Effector memory CD4-positive, alpha-beta T cell (primary cell): ENCODE measurements around the gene SLC7A11.

Experiments used
- DNase-seq, 3 donors: peaks; one replicate each; pipeline ENCODE4 v3.0.0-alpha.2; 2020
- H3K27ac ChIP-seq: 2 replicates; pipeline ENCODE4 v1.7.0; 2013; ENCODE audit warnings: mild to moderate bottlenecking, low read length, moderate library complexity; ENCODE audit not compliant: insufficient read depth, poor library complexity, severe bottlenecking
- H3K27me3 ChIP-seq: replicated peaks from 2 replicates; pipeline ENCODE4 v1.7.0; 2013; ENCODE audit warnings: mild to moderate bottlenecking, low read length; ENCODE audit not compliant: insufficient read depth, control insufficient read depth, poor library complexity, severe bottlenecking
- H3K36me3 ChIP-seq: 2 replicates; pipeline ENCODE4 v1.7.0; 2013; ENCODE audit warnings: mild to moderate bottlenecking, low read length, moderate library complexity; ENCODE audit not compliant: control insufficient read depth, insufficient read depth
- H3K4me1 ChIP-seq: 2 replicates; pipeline ENCODE4 v1.7.0; 2013; ENCODE audit warnings: low read length, mild to moderate bottlenecking; ENCODE audit not compliant: control insufficient read depth, insufficient read depth, poor library complexity, severe bottlenecking
- H3K4me3 ChIP-seq: 2 replicates; pipeline ENCODE4 v1.7.0; 2013; ENCODE audit warnings: low read length, low read depth, mild to moderate bottlenecking; ENCODE audit not compliant: insufficient read depth, poor library complexity, severe bottlenecking
- H3K9me3 ChIP-seq: 2 replicates; pipeline ENCODE4 v1.7.0; 2013; ENCODE audit warnings: mild to moderate bottlenecking, low read length, moderate library complexity; ENCODE audit not compliant: control insufficient read depth

Gene SLC7A11

GRCh38 chr4:138263247-138263816 is 21.2 kb upstream of the SLC7A11 start:
- H3K4me1 ChIP-seq: no peaks in the 10 kb centered on the region

DNA sequence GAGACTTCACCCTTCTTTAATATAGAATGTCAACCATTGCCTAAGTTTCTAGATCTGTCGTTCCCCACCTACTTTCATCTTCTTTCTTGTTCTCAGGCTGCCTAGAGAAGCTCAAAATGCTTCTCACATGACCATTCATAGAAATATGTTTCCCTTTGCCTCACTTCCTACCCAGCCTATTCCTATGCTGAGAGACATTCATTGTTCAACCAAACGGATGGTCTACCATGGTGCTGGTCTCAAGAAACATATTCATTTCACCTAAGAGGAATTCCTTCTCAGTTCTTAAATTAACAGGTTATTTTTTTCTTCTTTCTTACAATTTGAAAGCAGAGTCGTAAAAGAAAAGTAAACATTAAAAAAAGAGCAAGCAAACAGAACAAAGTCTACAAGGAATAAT is 20.3 kb upstream of the SLC7A11 start:
- Histone ChIP-seq H3K27ac (no peak overlapping the region), H3K9me3 (no peaks in the 10 kb centered on the region), H3K36me3 (no peaks in the 10 kb centered on the region), H3K4me1 (no peaks in the 10 kb centered on the region), H3K4me3 (no peak overlapping the region), H3K27me3 (no peaks in the 10 kb centered on the region)
- no peak for DNase-seq

More at GRCh38 chr4:138263247-138263816, 21.2 kb upstream of the SLC7A11 start:
- Histone ChIP-seq H3K9me3 (no peaks in the 10 kb centered on the region), H3K27me3 (no peaks in the 10 kb centered on the region), H3K4me3 (no peak overlapping the region), H3K27ac (no peak overlapping the region), H3K36me3 (no peaks in the 10 kb centered on the region)
- no peak for DNase-seq

DNA sequence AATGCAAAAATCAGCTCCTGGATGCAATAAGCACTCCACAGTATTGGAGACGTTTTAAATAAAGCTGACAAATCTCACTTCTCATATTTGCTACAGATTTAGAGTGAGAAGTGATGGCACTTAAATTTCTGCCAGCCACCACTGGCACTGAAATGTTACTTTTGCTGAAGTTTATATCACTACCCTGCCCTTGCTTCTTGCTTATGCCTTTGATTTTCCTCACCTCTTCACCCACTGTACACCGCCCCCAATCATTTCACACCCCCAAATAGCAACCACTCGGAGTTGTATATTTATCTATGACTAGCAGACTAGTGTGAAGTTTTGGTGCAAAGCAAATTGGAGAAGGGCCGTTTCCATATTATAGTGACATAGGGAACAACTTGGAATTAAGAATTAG is 19.9 kb upstream of the SLC7A11 start:
- no peaks in the 10 kb centered on the region for H3K27me3 ChIP-seq
- no peaks in the 10 kb centered on the region for H3K4me1 ChIP-seq
- no peak overlapping the region for H3K4me3 ChIP-seq
- H3K36me3 ChIP-seq: no peaks in the 10 kb centered on the region
- no peak for DNase-seq
- H3K27ac ChIP-seq: no peak overlapping the region
- H3K9me3 ChIP-seq: no peaks in the 10 kb centered on the region

- H3K4me1 ChIP-seq: no peaks in the 10 kb centered on the region
- no peaks in the 10 kb centered on the region for H3K36me3 ChIP-seq
- H3K4me3 ChIP-seq: no peak overlapping the region
- no peaks in the 10 kb centered on the region for H3K27me3 ChIP-seq
- H3K27ac ChIP-seq: no peak overlapping the region
- DNase-seq: no peak
- H3K9me3 ChIP-seq: no peaks in the 10 kb centered on the region
These were observed 17.7 kb upstream of the SLC7A11 start for GRCh38 chr4:138259824-138260223.

GRCh38 chr4:138259271-138259670 is 17.1 kb upstream of the SLC7A11 start:
- no peaks in the 10 kb centered on the region for H3K36me3 ChIP-seq
- H3K4me3 ChIP-seq: no peak overlapping the region
- no peak overlapping the region for H3K27ac ChIP-seq
- no peaks in the 10 kb centered on the region for H3K27me3 ChIP-seq
- no peaks in the 10 kb centered on the region for H3K9me3 ChIP-seq
- H3K4me1 ChIP-seq: no peaks in the 10 kb centered on the region
- DNase-seq: no peak

DNA sequence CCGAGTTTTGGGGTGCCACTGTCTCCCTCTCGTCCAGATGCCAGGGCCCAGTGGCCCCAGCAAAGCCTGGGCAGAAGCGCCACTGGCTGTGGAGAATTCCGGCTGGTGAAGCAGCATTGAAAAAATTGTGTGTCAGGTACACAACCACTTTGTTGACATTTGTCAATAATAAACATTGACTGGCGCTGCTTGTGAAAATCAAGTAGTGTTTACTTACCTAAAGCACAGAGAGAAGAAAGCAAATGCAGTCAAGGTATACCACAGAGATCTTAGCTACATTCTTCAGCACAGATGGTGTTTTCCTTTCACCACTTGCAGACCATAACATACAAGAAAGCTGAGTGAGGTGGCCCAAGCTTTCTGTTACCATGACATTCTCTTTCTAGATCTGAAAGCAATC is 14.5 kb upstream of the SLC7A11 start:
- no peaks in the 10 kb centered on the region for H3K9me3 ChIP-seq
- DNase-seq: no peak
- no peaks in the 10 kb centered on the region for H3K4me1 ChIP-seq
- H3K27me3 ChIP-seq: no peaks in the 10 kb centered on the region
- H3K36me3 ChIP-seq: no peaks in the 10 kb centered on the region
- no peak overlapping the region for H3K4me3 ChIP-seq
- no peak overlapping the region for H3K27ac ChIP-seq

DNA sequence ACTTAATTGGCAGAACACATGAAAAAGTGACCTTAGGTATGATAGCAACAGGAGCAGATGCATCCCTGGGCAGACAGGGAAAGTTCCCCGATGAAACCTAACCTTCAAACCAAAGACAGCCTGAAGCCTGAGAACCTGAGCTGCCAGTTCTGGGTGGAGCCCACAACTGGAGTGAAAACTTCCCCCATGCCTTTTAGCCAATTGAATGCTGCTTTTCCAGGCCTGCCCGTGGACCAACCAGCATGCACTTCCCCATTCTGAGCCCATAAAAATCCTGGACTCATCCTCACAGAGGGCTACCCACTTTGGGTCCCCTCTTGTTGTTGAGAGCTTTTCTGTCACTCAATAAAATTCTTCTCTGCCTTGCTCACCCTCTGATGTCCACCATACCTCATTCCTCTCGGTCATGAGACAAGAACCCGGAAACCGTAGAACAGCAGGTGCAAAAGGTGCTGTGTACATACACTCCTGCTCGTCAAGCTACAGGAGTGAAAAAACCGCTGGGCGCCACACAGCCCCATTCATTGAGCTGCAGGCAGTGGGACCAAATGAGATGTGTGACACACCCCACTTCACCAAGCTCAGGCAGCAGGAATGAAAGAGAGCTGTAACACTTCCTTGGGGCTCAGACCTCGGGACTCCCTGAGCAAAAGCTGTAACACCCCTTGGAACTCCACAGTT is 13.9 kb upstream of the SLC7A11 start:
- Histone ChIP-seq H3K4me1 (no peaks in the 10 kb centered on the region), H3K4me3 (no peak overlapping the region), H3K36me3 (no peaks in the 10 kb centered on the region), H3K9me3 (no peaks in the 10 kb centered on the region), H3K27ac (no peak overlapping the region), H3K27me3 (no peaks in the 10 kb centered on the region)
- DNase-seq: no peak

DNA sequence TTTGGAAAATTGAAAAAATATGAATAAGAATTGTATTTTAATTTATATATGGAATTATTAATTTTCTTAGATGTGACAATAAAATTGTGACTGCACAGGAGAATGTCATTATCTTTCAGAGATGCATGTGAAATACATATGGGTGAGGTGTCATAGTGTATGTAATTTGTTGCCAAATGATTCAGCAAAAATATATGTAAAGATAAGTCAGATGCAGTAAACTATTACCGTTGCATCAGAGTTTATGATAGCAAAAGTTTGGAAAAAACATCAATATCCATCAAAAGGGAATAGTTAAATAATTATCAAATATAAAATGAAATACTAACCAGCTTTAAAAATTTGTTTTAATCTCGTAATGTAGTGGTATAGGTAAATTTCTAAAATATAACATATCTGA is 10.4 kb upstream of the SLC7A11 start:
- H3K4me1 ChIP-seq: no peaks in the 10 kb centered on the region
- no peaks in the 10 kb centered on the region for H3K36me3 ChIP-seq
- no peaks in the 10 kb centered on the region for H3K9me3 ChIP-seq
- no peaks in the 10 kb centered on the region for H3K27me3 ChIP-seq
- DNase-seq: no peak
- no peak overlapping the region for H3K27ac ChIP-seq
- no peak overlapping the region for H3K4me3 ChIP-seq

GRCh38 chr4:138251938-138252337 is 9.8 kb upstream of the SLC7A11 start:
- Histone ChIP-seq H3K4me3 (no peak overlapping the region), H3K27me3 (no peaks in the 10 kb centered on the region), H3K4me1 (no peaks in the 10 kb centered on the region), H3K36me3 (no peaks in the 10 kb centered on the region), H3K27ac (no peak overlapping the region), H3K9me3 (no peaks in the 10 kb centered on the region)
- DNase-seq: no peak

GRCh38 chr4:138249132-138249531 is 7.0 kb upstream of the SLC7A11 start:
- Histone ChIP-seq H3K9me3 (no peaks in the 10 kb centered on the region), H3K4me3 (no peak overlapping the region), H3K4me1 (no peaks in the 10 kb centered on the region), H3K27ac (no peak overlapping the region), H3K36me3 (no peaks in the 10 kb centered on the region), H3K27me3 (no peaks in the 10 kb centered on the region)
- DNase-seq: no peak
